ENCODE data around the gene SORCS2.
"Not testable (repeated sequence)": the region's sequence is repeated elsewhere in the genome, so short reads cannot be mapped to it uniquely, and the experiment has no call there.

SORCS2 gene

DNA sequence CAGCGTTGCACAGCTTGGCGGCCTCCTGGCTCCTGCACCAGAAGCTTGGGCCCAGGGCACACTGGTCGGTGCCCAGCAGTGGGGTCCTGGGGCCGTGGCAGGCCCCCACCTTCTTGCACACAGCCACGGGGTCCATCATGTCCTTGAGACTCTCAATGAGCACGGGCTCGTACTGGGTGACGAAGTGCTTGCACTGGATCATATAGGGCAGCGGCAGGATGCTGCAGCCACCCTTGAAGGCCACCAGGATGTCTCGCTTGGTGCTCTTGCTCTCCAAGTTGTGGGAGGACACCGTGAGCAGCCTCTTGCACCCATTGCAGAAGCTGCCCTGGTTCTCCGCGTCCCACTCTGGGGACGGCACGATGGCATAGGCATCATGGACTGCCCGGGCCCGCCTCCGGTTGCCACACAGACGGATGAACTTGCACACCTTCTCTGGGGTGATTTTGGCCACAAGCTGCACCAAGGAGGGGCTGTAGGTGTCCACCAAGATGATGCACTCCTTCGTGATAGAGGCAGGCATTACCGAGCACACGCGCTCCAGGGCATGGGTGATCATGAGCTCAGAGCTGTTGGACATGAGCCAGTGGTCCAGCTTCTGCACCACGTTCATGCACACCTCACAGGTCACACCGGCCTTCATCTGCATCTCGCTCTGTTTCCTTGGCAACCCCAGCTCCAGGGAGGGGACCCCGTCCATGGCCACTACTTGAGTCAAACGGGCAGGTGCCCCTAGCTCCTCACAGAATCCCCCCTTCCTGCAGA lies 241.2 kb downstream of the SORCS2 start:
- in situ Hi-C loops (cut with MboI; ENCODE audit: low sequenced_read_pairs), result no loop called here

DNA sequence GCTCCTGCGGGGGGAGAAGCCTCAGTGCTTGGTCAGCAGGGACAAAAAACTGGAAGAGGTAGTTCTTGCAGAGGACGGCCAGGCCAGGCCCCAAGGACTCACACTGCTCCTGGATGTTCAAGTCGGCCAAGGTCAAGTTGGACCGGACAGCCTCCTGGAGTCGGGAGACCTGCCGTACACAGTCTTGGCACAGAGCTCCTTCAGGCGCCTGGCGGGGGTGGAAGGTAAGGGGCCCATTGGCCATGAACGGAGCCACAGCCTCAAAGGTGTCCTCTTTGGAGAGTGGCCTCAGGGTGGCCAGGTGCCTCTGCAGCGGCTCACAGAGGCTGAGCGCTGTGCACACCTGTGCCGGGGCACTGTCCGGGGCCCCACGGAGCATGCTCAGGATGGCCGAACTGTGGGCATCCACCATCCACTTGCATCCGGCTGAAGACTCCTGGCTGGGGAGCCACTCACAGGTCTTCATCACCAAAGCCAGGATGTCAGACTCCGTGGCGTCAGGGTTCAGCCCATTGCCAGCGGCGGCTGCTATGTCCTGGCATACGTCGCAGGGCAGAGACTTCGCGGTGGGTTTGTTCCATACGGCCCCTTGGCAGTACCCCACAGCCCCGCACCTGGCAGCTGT lies 241.9 kb downstream of the SORCS2 start:
- in situ Hi-C loops (cut with MboI; ENCODE audit: low sequenced_read_pairs), result no loop called here

DNA sequence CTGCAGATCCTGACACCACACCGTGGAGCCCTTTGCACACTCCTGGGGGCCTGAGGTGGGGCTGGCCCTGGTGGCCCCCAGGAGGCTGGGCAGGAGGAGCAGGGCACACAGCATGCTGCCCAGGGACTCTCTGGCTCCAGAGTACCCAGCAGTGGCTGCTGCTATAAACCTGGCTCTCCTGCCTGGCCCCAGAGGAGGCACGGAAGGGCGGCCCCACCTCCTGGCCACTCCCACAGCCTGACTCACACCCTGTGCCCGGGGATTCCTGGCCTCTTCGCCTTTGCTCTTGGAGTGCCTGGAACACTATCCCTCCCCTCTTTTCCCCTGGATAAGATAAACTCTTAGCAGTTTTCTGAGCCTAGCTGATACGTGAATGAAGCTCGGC lies 242.4 kb downstream of the SORCS2 start, which contains the start of gene PSAPL1:
Gene PSAPL1, minus strand, starts transcription at position 165 of the 385 bp plus-strand sequence. Its CDS starts 51 bp downstream, at position 114.
- in situ Hi-C loops (cut with MboI; ENCODE audit: low sequenced_read_pairs), result no loop called here

GRCh38 chr4:7435471-7436061 lies 243.2 kb downstream of the SORCS2 start:
- in situ Hi-C loops (cut with MboI; ENCODE audit: low sequenced_read_pairs), result no loop called here

- in situ Hi-C loops (cut with MboI; ENCODE audit: low sequenced_read_pairs), result no loop called here
Measured at GRCh38 chr4:7436256-7436655, 243.9 kb downstream of the SORCS2 start.

GRCh38 chr4:7439699-7440098 lies 247.4 kb downstream of the SORCS2 start:
- in situ Hi-C loops (cut with MboI; ENCODE audit: low sequenced_read_pairs), result no loop called here

- in situ Hi-C loops (cut with MboI; ENCODE audit: low sequenced_read_pairs), result no loop called here
Measured at GRCh38 chr4:7441201-7441600, 248.9 kb downstream of the SORCS2 start.

DNA sequence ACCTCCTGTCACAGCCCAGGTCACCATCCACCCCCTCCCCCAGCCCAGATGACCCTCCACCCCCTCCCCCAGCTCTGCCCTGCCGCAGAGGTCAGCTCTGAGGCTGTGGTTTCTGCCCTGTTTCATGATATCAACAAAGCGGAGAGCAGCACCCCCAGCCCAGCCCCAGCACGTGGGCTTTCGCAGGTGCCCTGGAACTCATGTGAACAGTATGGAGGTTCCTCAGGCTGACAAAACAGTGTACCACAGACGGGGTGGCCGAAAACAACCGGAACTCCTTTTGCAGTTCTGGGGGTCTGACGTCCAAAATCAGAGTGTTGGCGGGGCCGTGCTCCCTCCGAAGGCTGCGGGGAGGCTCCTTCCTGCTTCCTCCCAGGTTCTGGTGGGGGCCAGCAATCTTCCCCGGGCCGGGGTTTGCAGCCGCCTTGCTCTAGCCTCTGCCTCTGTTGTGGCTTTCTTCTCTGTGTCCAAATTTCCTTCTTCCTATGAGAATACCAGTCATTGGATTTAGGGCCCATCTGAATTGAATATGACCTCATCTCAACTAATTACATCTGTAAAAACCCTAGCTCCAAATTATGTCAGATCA lies 250.3 kb downstream of the SORCS2 start:
- in situ Hi-C loops (cut with MboI; ENCODE audit: low sequenced_read_pairs), result no loop called here

- in situ Hi-C loops (cut with MboI; ENCODE audit: low sequenced_read_pairs), result no loop called here
Measured at GRCh38 chr4:7444314-7444713, 252.0 kb downstream of the SORCS2 start.

- in situ Hi-C loops (cut with MboI; ENCODE audit: low sequenced_read_pairs), result no loop called here
Measured at GRCh38 chr4:7444731-7445130, 252.4 kb downstream of the SORCS2 start.

- in situ Hi-C loops (cut with MboI; ENCODE audit: low sequenced_read_pairs), result no loop called here
Measured at GRCh38 chr4:7447236-7447635, 254.9 kb downstream of the SORCS2 start.

- in situ Hi-C loops (cut with MboI; ENCODE audit: low sequenced_read_pairs), result no loop called here
Measured at GRCh38 chr4:7448036-7448435, 255.7 kb downstream of the SORCS2 start.

DNA sequence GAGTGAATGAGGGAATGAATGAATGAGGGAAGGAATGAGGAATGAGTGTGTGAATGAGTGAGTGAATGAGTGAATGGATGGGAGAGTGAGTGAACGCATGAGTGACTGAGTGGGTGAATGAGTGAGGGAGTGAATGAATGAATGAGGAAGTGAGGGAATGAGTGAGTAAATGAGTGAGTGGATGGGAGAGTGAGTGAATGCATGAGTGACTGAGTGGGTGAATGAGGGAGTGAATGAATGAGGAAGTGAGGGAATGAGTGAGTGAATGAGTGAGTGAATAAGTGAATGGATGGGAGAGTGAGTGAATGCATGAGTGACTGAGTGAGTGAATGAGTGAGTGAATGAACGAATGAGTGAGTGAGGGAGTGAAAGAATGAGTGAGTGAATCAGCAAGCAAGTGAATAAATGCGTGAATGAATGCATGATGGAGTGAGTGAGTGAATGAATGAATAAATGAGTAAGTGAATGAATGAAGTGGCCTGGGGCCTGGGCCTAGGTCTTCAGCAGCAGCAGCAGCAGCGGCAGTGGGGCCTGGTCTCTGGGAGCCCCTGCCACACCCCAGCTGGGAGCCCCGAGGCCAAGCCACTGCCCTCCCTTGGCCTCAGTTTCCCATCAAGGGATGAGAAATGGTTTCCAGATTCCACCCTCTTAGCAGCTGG lies 258.6 kb downstream of the SORCS2 start:
- in situ Hi-C loops (cut with MboI; ENCODE audit: low sequenced_read_pairs), result no loop called here

GRCh38 chr4:7451434-7451789 lies 259.1 kb downstream of the SORCS2 start:
- in situ Hi-C loops (cut with MboI; ENCODE audit: low sequenced_read_pairs), result no loop called here

DNA sequence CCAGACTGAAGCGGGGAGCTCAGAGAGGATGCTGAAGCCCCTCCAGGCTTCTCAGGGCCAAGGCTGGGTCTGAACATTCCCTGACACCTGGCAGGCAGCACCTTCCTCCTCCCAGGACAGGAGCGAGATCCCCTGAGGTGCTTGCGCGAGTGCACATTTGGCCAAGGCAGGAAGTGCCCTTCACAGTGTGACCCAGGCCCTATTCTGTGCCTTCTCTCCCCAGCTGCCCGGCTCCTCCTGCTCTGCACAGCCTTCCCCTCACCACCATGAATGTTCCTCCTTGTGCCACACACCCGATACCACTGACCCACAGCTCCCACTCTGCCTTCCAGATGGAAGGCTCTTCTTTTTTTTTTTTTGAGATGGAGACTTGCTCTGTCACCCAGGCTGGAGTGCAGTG lies 259.5 kb downstream of the SORCS2 start:
- in situ Hi-C loops (cut with MboI; ENCODE audit: low sequenced_read_pairs), result no loop called here

DNA sequence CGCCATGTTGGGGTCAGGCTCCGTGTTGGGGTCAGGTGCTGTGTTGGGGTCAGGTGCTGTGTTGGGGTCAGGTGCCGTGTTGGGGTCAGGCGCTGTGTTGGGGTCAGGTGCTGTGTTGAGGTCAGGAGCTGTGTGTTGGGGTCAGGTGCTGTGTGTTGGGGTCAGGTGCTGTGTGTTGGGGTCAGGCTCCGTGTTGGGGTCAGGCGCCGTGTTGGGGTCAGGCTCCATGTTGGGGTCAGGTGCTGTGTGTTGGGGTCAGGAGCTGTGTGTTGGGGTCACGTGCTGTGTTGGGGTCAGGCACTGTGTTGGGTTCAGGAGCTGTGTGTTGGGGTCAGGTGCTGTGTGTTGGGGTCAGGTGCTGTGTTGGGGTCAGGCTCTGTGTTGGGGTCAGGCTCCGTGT lies 260.5 kb downstream of the SORCS2 start:
- in situ Hi-C loops (cut with MboI; ENCODE audit: low sequenced_read_pairs), result not testable (repeated sequence)

DNA sequence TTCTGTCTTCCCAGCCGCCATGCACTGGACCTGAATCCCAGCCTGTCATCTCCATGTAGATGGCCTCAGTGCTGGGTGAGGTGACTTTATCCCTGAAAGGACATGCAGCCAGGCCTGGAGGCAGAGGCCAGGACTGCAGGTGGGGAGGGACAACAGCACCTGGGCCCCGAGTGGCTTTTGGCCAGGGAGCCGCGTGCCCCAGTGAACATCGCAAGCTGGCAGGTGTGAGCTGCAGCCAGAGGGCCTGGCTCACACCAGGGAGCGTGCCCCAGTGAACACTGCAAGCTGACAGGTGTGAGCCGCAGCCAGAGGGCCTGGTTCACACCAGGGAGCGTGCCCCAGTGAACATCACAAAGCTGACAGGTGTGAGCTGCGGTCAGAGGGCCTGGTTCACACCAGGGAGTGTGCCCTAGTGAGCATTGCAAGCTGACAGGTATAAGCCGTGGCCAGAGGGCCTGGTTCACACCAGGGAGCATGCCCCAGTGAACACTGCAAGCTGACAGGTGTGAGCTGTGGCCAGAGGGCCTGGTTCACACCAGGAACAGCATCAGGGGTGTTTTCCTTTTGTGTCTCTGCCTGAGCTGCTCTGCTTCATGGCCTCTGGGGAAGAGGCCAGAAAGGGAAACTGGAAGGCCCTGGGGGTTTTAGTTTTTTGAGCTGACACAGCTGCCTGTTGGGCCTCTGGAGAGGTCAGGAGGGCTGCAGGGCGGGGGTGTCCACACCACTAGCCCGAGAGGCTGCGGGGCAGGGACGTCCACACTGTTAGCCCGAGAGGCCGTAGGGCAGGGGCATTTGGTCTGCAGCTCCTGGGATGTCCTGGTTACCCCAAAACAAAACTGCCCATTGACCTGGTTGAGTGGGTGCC lies 265.1 kb downstream of the SORCS2 start:
- in situ Hi-C loops (cut with MboI; ENCODE audit: low sequenced_read_pairs), result no loop called here

DNA sequence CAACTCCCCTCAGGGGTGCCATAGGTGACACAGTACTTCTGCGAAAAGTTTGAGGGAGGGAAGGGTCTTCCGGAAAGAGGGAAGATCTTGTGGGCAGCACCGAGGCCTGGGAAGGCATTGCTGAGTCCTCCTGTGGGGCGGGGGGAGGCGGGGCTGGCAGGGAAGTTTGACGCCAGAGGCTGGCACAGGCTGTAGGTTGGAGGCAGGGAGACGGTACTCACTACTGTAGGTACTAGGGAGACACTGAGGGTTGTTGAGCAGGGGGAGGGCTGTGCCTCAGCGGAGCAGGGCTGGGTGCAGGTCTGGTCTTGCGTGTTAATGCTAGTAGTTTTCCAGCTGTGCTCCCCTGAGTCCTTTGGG lies 265.7 kb downstream of the SORCS2 start:
- in situ Hi-C loops (cut with MboI; ENCODE audit: low sequenced_read_pairs), result no loop called here

DNA sequence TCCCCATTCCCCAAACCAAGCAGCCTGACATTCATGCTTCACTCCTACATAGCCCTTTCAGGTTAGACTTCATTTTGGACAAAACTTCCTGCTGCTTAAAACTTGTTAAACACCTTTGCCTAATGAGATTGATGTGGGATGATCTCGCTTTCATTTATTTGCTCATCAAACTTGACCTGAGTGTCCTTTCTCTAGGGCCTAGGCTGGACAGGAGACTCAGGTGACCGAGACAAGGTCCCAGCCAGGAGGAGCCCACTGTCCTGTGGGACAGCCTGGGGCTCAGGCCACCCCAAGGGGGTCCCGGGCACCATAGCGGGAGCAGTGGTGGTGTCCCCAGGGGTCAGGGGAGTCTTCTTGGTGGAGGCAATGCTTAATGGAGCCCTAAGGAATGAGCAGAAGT lies 266.1 kb downstream of the SORCS2 start:
- in situ Hi-C loops (cut with MboI; ENCODE audit: low sequenced_read_pairs), result no loop called here

DNA sequence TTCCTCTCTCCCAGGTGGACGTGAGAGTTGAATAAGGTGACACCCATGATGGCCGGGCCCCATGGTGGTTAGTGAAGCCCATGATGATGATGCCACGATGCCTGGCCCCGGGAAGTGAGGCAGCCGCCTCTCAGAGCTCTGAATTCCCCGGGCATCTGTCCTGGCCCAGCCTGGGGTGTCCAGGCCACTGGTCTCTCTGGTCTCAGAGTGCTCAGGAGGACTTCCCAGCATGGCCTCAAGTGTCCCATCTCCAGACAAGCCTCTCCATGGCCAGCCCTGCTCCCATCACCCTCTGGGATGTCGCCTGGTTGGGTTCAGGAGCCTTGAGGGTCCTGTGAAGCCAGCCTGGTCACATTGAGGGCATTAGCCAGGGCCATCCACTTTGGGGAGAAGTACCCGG lies 267.1 kb downstream of the SORCS2 start:
- in situ Hi-C loops (cut with MboI; ENCODE audit: low sequenced_read_pairs), result no loop called here

DNA sequence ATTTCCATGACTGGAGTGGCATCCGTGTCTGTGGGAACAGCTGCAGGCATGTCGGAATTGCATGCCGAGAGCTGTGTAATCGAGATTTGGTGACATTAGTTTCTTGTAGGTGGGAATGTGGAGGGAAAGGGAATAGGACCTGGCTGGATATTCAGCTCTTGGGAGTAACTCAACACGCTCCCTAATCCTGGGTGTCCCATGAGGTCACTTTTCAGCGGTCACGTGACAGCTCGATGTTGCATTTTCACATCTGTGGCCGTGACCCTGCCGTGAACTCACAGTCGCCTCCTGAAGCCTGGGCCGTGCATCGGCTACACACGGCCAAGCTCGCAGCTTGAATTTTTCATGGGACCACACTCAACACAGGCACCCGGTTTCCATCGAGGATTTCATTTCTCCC lies 268.2 kb downstream of the SORCS2 start:
- in situ Hi-C loops (cut with MboI; ENCODE audit: low sequenced_read_pairs), result no loop called here
